Measurements from ENCODE around the gene NAMPT. TPM values are rescaled to one million over a fixed set of nuclear protein-coding genes. Genes with fewer than 3 reads are reported as not detected.

The NAMPT gene
- total RNA-seq, 4 donors from 2014 or later: 91.8 to 99.5 (median 97.5) TPM

- Histone ChIP-seq H3K9me3 (no peaks in the 10 kb centered on the region), H3K4me1 (peaks cover 0 to 13% (median 0%) of the 10 kb centered on the region in 4 donors), H3K27ac (no peak overlapping the region), H3K27me3 (no peaks in the 10 kb centered on the region), H3K4me3 (no peak overlapping the region), H3K36me3 (peaks cover 0 to 72% (median 4%) of the 10 kb centered on the region in 3 donors)
- no peak for DNase-seq
- TF ChIP-seq CTCF (IDR thresholded peaks at IDR 0.05): no peak
- no peak for TF ChIP-seq POLR2A (IDR thresholded peaks at IDR 0.05)
Measured at GRCh38 chr7:106257752-106258151, 27.0 kb downstream of the NAMPT start.

- DNase-seq: no peak
- no peak overlapping the region for H3K27ac ChIP-seq
- no peak overlapping the region for H3K4me3 ChIP-seq
- no peaks in the 10 kb centered on the region for H3K9me3 ChIP-seq
- TF ChIP-seq POLR2A (IDR thresholded peaks at IDR 0.05) (no peak), CTCF (IDR thresholded peaks at IDR 0.05) (no peak)
- H3K27me3 ChIP-seq: no peaks in the 10 kb centered on the region
- H3K36me3 ChIP-seq: peaks cover 0 to 85% (median 4%) of the 10 kb centered on the region in 3 donors
- H3K4me1 ChIP-seq: peaks cover 0 to 9% (median 0%) of the 10 kb centered on the region in 4 donors
Measured at GRCh38 chr7:106256144-106256543, 28.6 kb downstream of the NAMPT start.

- Histone ChIP-seq H3K27ac (no peak overlapping the region), H3K27me3 (no peaks in the 10 kb centered on the region), H3K4me3 (no peak overlapping the region), H3K9me3 (no peaks in the 10 kb centered on the region), H3K4me1 (peaks cover 0 to under 1% (median 0%) of the 10 kb centered on the region in 4 donors), H3K36me3 (peaks cover 0 to 81% (median 4%) of the 10 kb centered on the region in 3 donors)
- DNase-seq: no peak
- TF ChIP-seq CTCF (IDR thresholded peaks at IDR 0.05) (no peak), POLR2A (IDR thresholded peaks at IDR 0.05) (no peak)
Measured at GRCh38 chr7:106255246-106255645, 29.5 kb downstream of the NAMPT start.

- TF ChIP-seq POLR2A (IDR thresholded peaks at IDR 0.05): no peak
- no peak for DNase-seq
- no peaks in the 10 kb centered on the region for H3K27me3 ChIP-seq
- H3K4me3 ChIP-seq: no peak overlapping the region
- H3K9me3 ChIP-seq: no peaks in the 10 kb centered on the region
- H3K27ac ChIP-seq: no peak overlapping the region
- H3K4me1 ChIP-seq: no peaks in the 10 kb centered on the region
- H3K36me3 ChIP-seq: peaks cover 0 to 77% (median 4%) of the 10 kb centered on the region in 3 donors
Measured at GRCh38 chr7:106254525-106255116, 30.2 kb downstream of the NAMPT start.

GRCh38 chr7:106252568-106252967 is 32.2 kb downstream of the NAMPT start:
- Histone ChIP-seq H3K4me3 (no peak overlapping the region), H3K36me3 (peaks cover 0 to 75% (median 0%) of the 10 kb centered on the region in 3 donors), H3K27ac (no peak overlapping the region), H3K9me3 (no peaks in the 10 kb centered on the region), H3K4me1 (no peaks in the 10 kb centered on the region), H3K27me3 (no peaks in the 10 kb centered on the region)
- TF ChIP-seq POLR2A (IDR thresholded peaks at IDR 0.05) (no peak), CTCF (IDR thresholded peaks at IDR 0.05) (no peak)
- no peak for DNase-seq

GRCh38 chr7:106249488-106249887 is 35.3 kb downstream of the NAMPT start:
- no peak overlapping the region for H3K27ac ChIP-seq
- H3K9me3 ChIP-seq: no peaks in the 10 kb centered on the region
- no peaks in the 10 kb centered on the region for H3K4me1 ChIP-seq
- no peaks in the 10 kb centered on the region for H3K27me3 ChIP-seq
- peaks cover 0 to 61% (median 0%) of the 10 kb centered on the region in 3 donors for H3K36me3 ChIP-seq
- H3K4me3 ChIP-seq: no peak overlapping the region
- DNase-seq: no peak
- TF ChIP-seq POLR2A (IDR thresholded peaks at IDR 0.05): no peak
- no peak for TF ChIP-seq CTCF (IDR thresholded peaks at IDR 0.05)
